MM.1S (cell line): Measurements from ENCODE around the gene PRDM5.

Source experiments
- DNase-seq: peaks from one replicate; pipeline ENCODE4 v3.0.0-alpha.2; 2015
- H2AFZ ChIP-seq: fragments of 300-600 bp; sonication (generic); 2 replicates; pipeline ENCODE4 v1.6.0; 2016; ENCODE audit warnings: antibody characterized with exemption, low read length
- H3F3A ChIP-seq: fragments of 300-600 bp; sonication (generic); 2 replicates; pipeline ENCODE4 v1.6.1; 2016; ENCODE audit warnings: mild to moderate bottlenecking, antibody characterized with exemption, low read length, moderate library complexity, mixed read lengths; ENCODE audit not compliant: insufficient read depth
- H3K27ac ChIP-seq: fragments of 300-600 bp; sonication (generic); 2 replicates; pipeline ENCODE4 v1.5.1; 2016; ENCODE audit warnings: mild to moderate bottlenecking, low read length
- H3K27me3 ChIP-seq: fragments of 300-600 bp; sonication (generic); replicated peaks from 2 replicates; pipeline ENCODE4 v1.6.0; 2016; ENCODE audit warnings: low read length; ENCODE audit not compliant: insufficient read depth
- H3K36me3 ChIP-seq: fragments of 300-600 bp; sonication (generic); replicated peaks from 2 replicates; pipeline ENCODE4 v1.6.1; 2016; ENCODE audit warnings: mild to moderate bottlenecking, low read length, mixed read lengths; ENCODE audit not compliant: insufficient read depth
- H3K4me1 ChIP-seq: fragments of 300-600 bp; sonication (generic); 2 replicates; pipeline ENCODE4 v1.6.1; 2016; ENCODE audit warnings: low read length, mixed read lengths
- H3K4me2 ChIP-seq: fragments of 300-600 bp; sonication (generic); 2 replicates; pipeline ENCODE4 v1.6.0; 2016; ENCODE audit warnings: low read depth, low read length
- H3K4me3 ChIP-seq: fragments of 300-600 bp; sonication (generic); 2 replicates; pipeline ENCODE4 v1.5.1; 2016; ENCODE audit warnings: low read length, mixed read lengths
- H3K79me2 ChIP-seq: fragments of 300-600 bp; sonication (generic); 2 replicates; pipeline ENCODE4 v1.6.1; 2016; ENCODE audit warnings: mixed run types, low read length, mixed read lengths
- H3K9ac ChIP-seq: fragments of 300-600 bp; sonication (generic); 2 replicates; pipeline ENCODE4 v1.6.1; 2016; ENCODE audit warnings: low read length, mixed read lengths
- H3K9me2 ChIP-seq: fragments of 300-600 bp; sonication (generic); replicated peaks from 2 replicates; pipeline ENCODE4 v1.6.1; 2016; ENCODE audit warnings: mild to moderate bottlenecking, low read length, mixed read lengths; ENCODE audit not compliant: insufficient read depth
- H3K9me3 ChIP-seq: fragments of 300-600 bp; sonication (generic); replicated peaks from 2 replicates; pipeline ENCODE4 v1.6.1; 2016; ENCODE audit warnings: mild to moderate bottlenecking, low read length, mixed read lengths; ENCODE audit not compliant: insufficient read depth
- H4K20me1 ChIP-seq: fragments of 300-600 bp; sonication (generic); 2 replicates; pipeline ENCODE4 v1.6.1; 2016; ENCODE audit warnings: mild to moderate bottlenecking, low read length, moderate library complexity, mixed read lengths; ENCODE audit not compliant: insufficient read depth
- CTCF ChIP-seq: fragments of 300-600 bp; sonication (generic); IDR thresholded peaks from 2 replicates; pipeline ENCODE4 v1.5.1; 2016; ENCODE audit warnings: antibody characterized with exemption, low read length, mixed read lengths
- EZH2 ChIP-seq: fragments of 300-600 bp; sonication (generic); optimal IDR thresholded peaks from 2 replicates; pipeline ENCODE3; 2017; ENCODE audit warnings: low read depth, mild to moderate bottlenecking, antibody characterized with exemption, low read length, mixed read lengths
- EZH2phosphoT487 ChIP-seq: fragments of 300-600 bp; sonication (generic); IDR thresholded peaks from 2 replicates; pipeline ENCODE4 v1.6.1; 2018; ENCODE audit warnings: antibody characterized with exemption, low read length

Gene PRDM5

GRCh38 chr4:120671538-120671937, 251.0 kb downstream of the PRDM5 start:
- H3K9me3 ChIP-seq: no peaks in the 10 kb centered on the region
- no peak for DNase-seq
- no peak overlapping the region for H3K4me3 ChIP-seq
- no peaks in the 10 kb centered on the region for H3K4me1 ChIP-seq
- no peaks in the 10 kb centered on the region for H3K36me3 ChIP-seq
- no peaks in the 10 kb centered on the region for H3K27me3 ChIP-seq
- no peak overlapping the region for H3K4me2 ChIP-seq
- H2AFZ ChIP-seq: no peak overlapping the region
- no peaks in the 10 kb centered on the region for H3K9me2 ChIP-seq
- H3F3A ChIP-seq: no peaks in the 10 kb centered on the region
- no peak overlapping the region for H3K27ac ChIP-seq
- no peak overlapping the region for H3K9ac ChIP-seq
- H4K20me1 ChIP-seq: no peaks in the 10 kb centered on the region
- H3K79me2 ChIP-seq: no peaks in the 10 kb centered on the region
- TF ChIP-seq CTCF (no peak), EZH2phosphoT487 (no peak), EZH2 (no peak)

GRCh38 chr4:120667102-120667501, 255.4 kb downstream of the PRDM5 start:
- H3F3A ChIP-seq: no peaks in the 10 kb centered on the region
- DNase-seq: no peak
- no peak overlapping the region for H3K4me2 ChIP-seq

GRCh38 chr4:120664851-120665250, 257.7 kb downstream of the PRDM5 start:
- no peak overlapping the region for H3K9ac ChIP-seq
- TF ChIP-seq CTCF: no peak
- no peak for TF ChIP-seq EZH2phosphoT487
- no peak for TF ChIP-seq EZH2
- no peaks in the 10 kb centered on the region for H3K79me2 ChIP-seq
- DNase-seq: no peak
- H3K9me3 ChIP-seq: no peaks in the 10 kb centered on the region
- H3K27me3 ChIP-seq: no peaks in the 10 kb centered on the region
- no peaks in the 10 kb centered on the region for H3K36me3 ChIP-seq
- H3K4me2 ChIP-seq: no peak overlapping the region
- no peak overlapping the region for H3K27ac ChIP-seq
- H3K9me2 ChIP-seq: no peaks in the 10 kb centered on the region
- H4K20me1 ChIP-seq: no peaks in the 10 kb centered on the region
- H3K4me1 ChIP-seq: no peaks in the 10 kb centered on the region
- H2AFZ ChIP-seq: no peak overlapping the region
- no peaks in the 10 kb centered on the region for H3F3A ChIP-seq
- no peak overlapping the region for H3K4me3 ChIP-seq

More at GRCh38 chr4:120667102-120667501, 255.4 kb downstream of the PRDM5 start:
- Histone ChIP-seq H3K9me3 (no peaks in the 10 kb centered on the region), H3K9ac (no peak overlapping the region), H3K9me2 (no peaks in the 10 kb centered on the region), H3K79me2 (no peaks in the 10 kb centered on the region), H2AFZ (no peak overlapping the region), H3K4me3 (no peak overlapping the region), H3K36me3 (no peaks in the 10 kb centered on the region), H3K4me1 (no peaks in the 10 kb centered on the region), H3K27ac (no peak overlapping the region), H4K20me1 (no peaks in the 10 kb centered on the region), H3K27me3 (no peaks in the 10 kb centered on the region)
- no peak for TF ChIP-seq CTCF
- no peak for TF ChIP-seq EZH2
- no peak for TF ChIP-seq EZH2phosphoT487
